Panc1 (cell line): ENCODE data around the gene ORM1. TPM values are rescaled to one million over a fixed set of nuclear protein-coding genes. Genes with fewer than 3 reads are reported as not detected.

Experiments
- ATAC-seq: fragments of 200-7000 bp; cut with Tn5 transposase; 2 replicates; pipeline ENCODE4 v1.9.1; 2020; ENCODE audit warnings: mild to moderate bottlenecking, moderate library complexity
- BruUV-seq: library from RNA; stranded (reverse); fragments of 400-500 nt; replicated peaks from 2 replicates; lab custom pipeline; 2021; lab: Mats Ljungman, UMichigan
- CTCF ChIA-PET: fragments of 300-600 bp; sonication (Branson Sonifier 250); formaldehyde crosslinking; loops from one replicate; lab custom pipeline; 2022; ENCODE audit warnings: antibody characterized with exemption; lab: Charles Lee
- POLR2A ChIA-PET: fragments of 300-600 bp; sonication (Branson Sonifier 250); formaldehyde crosslinking; loops from one replicate; lab custom pipeline; 2022; ENCODE audit warnings: antibody characterized with exemption; lab: Charles Lee
- DNase-seq: peaks from one replicate; pipeline ENCODE4 v3.0.0-alpha.2; 2010; ENCODE audit warnings: low read depth, low spot score
- H3K27ac ChIP-seq: 2 replicates; pipeline ENCODE4 v1.5.1; 2011; ENCODE audit warnings: mild to moderate bottlenecking, low read length, inconsistent platforms
- H3K27me3 ChIP-seq: fragments of 200-500 bp; sonication (Bioruptor generic); 2 replicates; pipeline ENCODE4 v1.6.0; 2014; ENCODE audit warnings: low read length, inconsistent platforms; ENCODE audit not compliant: control insufficient read depth, insufficient read depth
- H3K36me3 ChIP-seq: fragments of 200-500 bp; sonication (Bioruptor generic); 2 replicates; pipeline ENCODE4 v1.5.1; 2014; ENCODE audit warnings: inconsistent platforms, mild to moderate bottlenecking, low read length, moderate library complexity; ENCODE audit not compliant: control insufficient read depth, insufficient read depth
- H3K4me1 ChIP-seq: 2 replicates; pipeline ENCODE4 v1.5.1; 2011; ENCODE audit warnings: inconsistent platforms, mild to moderate bottlenecking, low read length, moderate library complexity; ENCODE audit not compliant: control insufficient read depth, insufficient read depth
- H3K4me3 ChIP-seq, 2 experiments: 2 replicates each; pipeline ENCODE4 v1.5.1; 2011 to 2012; ENCODE audit warnings: low read depth in 2 of 2, low read length in 2 of 2, mild to moderate bottlenecking in 2 of 2, inconsistent platforms in 1 of 2, moderate library complexity in 1 of 2
- H3K9me3 ChIP-seq: fragments of 200-500 bp; sonication (Bioruptor generic); 2 replicates; pipeline ENCODE4 v1.5.1; 2014; ENCODE audit warnings: low read depth, mild to moderate bottlenecking, inconsistent platforms, low read length, moderate library complexity; ENCODE audit not compliant: control insufficient read depth, insufficient read depth
- CTCF ChIP-seq: fragments of 450-650 bp; IDR thresholded peaks from 2 replicates; pipeline ENCODE4 v1.5.1; 2017; ENCODE audit warnings: mild to moderate bottlenecking
- POLR2AphosphoS5 ChIP-seq: IDR thresholded peaks from 2 replicates; pipeline ENCODE4 v1.6.1; 2012; ENCODE audit warnings: mild to moderate bottlenecking, low read depth, low read length, moderate library complexity
- REST ChIP-seq, 2 experiments: IDR thresholded peaks; 2 replicates each; pipeline ENCODE4 v1.6.1; 2011 to 2012; ENCODE audit warnings: low read depth in 2 of 2, control low read depth in 1 of 2, low read length in 1 of 2, mild to moderate bottlenecking in 1 of 2, moderate library complexity in 1 of 2; ENCODE audit not compliant: insufficient read depth in 1 of 2
- SIN3A ChIP-seq: IDR thresholded peaks from 2 replicates; pipeline ENCODE4 v1.6.1; 2012; ENCODE audit warnings: low read depth, mild to moderate bottlenecking, low read length, moderate library complexity, borderline replicate concordance; ENCODE audit not compliant: insufficient read depth
- TCF7L2 ChIP-seq: IDR thresholded peaks from 2 replicates; pipeline ENCODE4 v1.6.1; 2011; ENCODE audit warnings: mild to moderate bottlenecking, low read depth, low read length, inconsistent platforms
- in situ Hi-C: cut with HindIII; loops from 2 replicates; pipeline ENCODE4 v1.10.0; 2016; ENCODE audit warnings: low sequenced_read_pairs, low pct_unique_long_range_greater_than_20kb
- intact Hi-C: fragments of 100-400 bp; cut with micrococcal nuclease; formaldehyde crosslinking; loops from one replicate; pipeline ENCODE4 v1.10.0; 2022; ENCODE audit not compliant: unreplicated experiment
- total RNA-seq: library from RNA; stranded (reverse); gene quantifications from one replicate; pipeline ENCODE4 v1.2.1, GENCODE V29; 2021; ENCODE audit not compliant: unreplicated experiment

Gene ORM1
- total RNA-seq, 1 experiment from 2014 or later, result 3.5 TPM

GRCh38 chr9:114299286-114300152, 23.4 kb upstream of the ORM1 start:
- CTCF ChIA-PET, result no interaction called here
- no TSS peak for BruUV-seq

More at GRCh38 chr9:114299286-114300152, 23.4 kb upstream of the ORM1 start:
- in situ Hi-C loops (no loop called here), intact Hi-C loops (loop anchor here (5.0 kb wide), 1 partner anchor 217 kb away; no protein-coding TSS in a partner anchor)
- H3K27me3 ChIP-seq, result no peaks in the 10 kb centered on the region
- ATAC-seq, result no peak
- TF ChIP-seq TCF7L2 (no peak), POLR2AphosphoS5 (no peak), REST (IDR thresholded peaks at IDR 0.05; ENCODE audit: insufficient read depth in 1 of 2, low read depth in 2 of 2, low read length in 1 of 2) (no peak), CTCF (no peak), SIN3A (no peak)
- 0 out of 2 replicates have a peak, but pooled peaks cover 6% of the 10 kb centered on the region for H3K9me3 ChIP-seq
- no peak for DNase-seq
- POLR2A ChIA-PET, result no interaction called here
- H3K4me1 ChIP-seq, result no peaks in the 10 kb centered on the region
- H3K36me3 ChIP-seq, result no peaks in the 10 kb centered on the region; the same call in 1 of the 2 replicates
- no peak overlapping the region for H3K27ac ChIP-seq
- H3K4me3 ChIP-seq, result no peak overlapping the region
